Fibroblast of skin of left biceps (primary cell): ENCODE results near the gene INHA.

ENCODE experiments used
- DNase-seq, 2 experiments: peaks; one replicate each; pipeline ENCODE4 v3.0.0-alpha.2; 2013; ENCODE audit warnings: low read depth in 2 of 2

INHA gene

GRCh38 chr2:219559156-219559915, 12.8 kb upstream of the INHA start:
- no peak for DNase-seq

- no peak for DNase-seq
Measured at GRCh38 chr2:219560037-219560892, 11.8 kb upstream of the INHA start.

- DNase-seq, result no peak
Measured at GRCh38 chr2:219560893-219561178, 11.3 kb upstream of the INHA start.

GRCh38 chr2:219561179-219562048, 10.7 kb upstream of the INHA start:
- DNase-seq, result no peak

GRCh38 chr2:219562049-219563020, 9.8 kb upstream of the INHA start:
- DNase-seq, result no peak

GRCh38 chr2:219563271-219563928, 8.7 kb upstream of the INHA start:
- no peak for DNase-seq

- no peak for DNase-seq
Measured at GRCh38 chr2:219565130-219566080, 6.7 kb upstream of the INHA start.

- no peak for DNase-seq
Measured at GRCh38 chr2:219566640-219567039, 5.5 kb upstream of the INHA start.

- no peak for DNase-seq
Measured at GRCh38 chr2:219567131-219567530, 5.0 kb upstream of the INHA start.

GRCh38 chr2:219567791-219568361, 4.2 kb upstream of the INHA start:
- no peak for DNase-seq

- DNase-seq, result no peak
Measured at GRCh38 chr2:219569041-219569440, 3.1 kb upstream of the INHA start.

- DNase-seq, result no peak
Measured at GRCh38 chr2:219569635-219570034, 2.5 kb upstream of the INHA start.

- no peak for DNase-seq
Measured at GRCh38 chr2:219570194-219570923, 1.8 kb upstream of the INHA start.

- DNase-seq, result no peak
Measured at GRCh38 chr2:219570924-219571310, 1.2 kb upstream of the INHA start.

- peak; percentile 40 to 43 for DNase-seq
Measured at GRCh38 chr2:219571311-219572236, 536 bp upstream of the INHA start, which contains the start of gene OBSL1. TSS of gene OBSL1 (minus strand) at chr2:219571539. CDS start at chr2:219571232, 307 bp downstream.

- no peak for DNase-seq
Measured at GRCh38 chr2:219573166-219573565, 1.1 kb downstream of the INHA start.
